Cerebellar nuclear complex (tissue), 1 donor: ENCODE measurements around the gene GPR39.
"Not testable (repeated sequence)": the region's sequence is repeated elsewhere in the genome, so short reads cannot be mapped to it uniquely, and the experiment has no call there.

Experiments used
- DNase-seq, 2 experiments: peaks; one replicate each; lab custom pipeline; 2025; lab: John Stamatoyannopoulos, UW

Gene GPR39

GRCh38 chr2:132496555-132496954, 80.0 kb downstream of the GPR39 start:
- DNase-seq, result no peak

GRCh38 chr2:132497591-132497990, 81.0 kb downstream of the GPR39 start:
- no peak for DNase-seq

GRCh38 chr2:132503701-132504100, 87.1 kb downstream of the GPR39 start:
- DNase-seq, result no peak

GRCh38 chr2:132515010-132515409, 98.4 kb downstream of the GPR39 start:
- DNase-seq, result no peak

GRCh38 chr2:132517386-132517785, 100.8 kb downstream of the GPR39 start:
- no peak for DNase-seq

- no peak for DNase-seq
These were observed 101.7 kb downstream of the GPR39 start for GRCh38 chr2:132518302-132518701.

GRCh38 chr2:132519566-132519965, 103.0 kb downstream of the GPR39 start:
- DNase-seq, result no peak

- DNase-seq, result no peak
These were observed 104.7 kb downstream of the GPR39 start for GRCh38 chr2:132521341-132521740.

- DNase-seq, result no peak
These were observed 106.3 kb downstream of the GPR39 start for GRCh38 chr2:132522901-132523300.

GRCh38 chr2:132537061-132537460, 120.5 kb downstream of the GPR39 start:
- not testable (repeated sequence) for DNase-seq

GRCh38 chr2:132538331-132538855, 121.8 kb downstream of the GPR39 start:
- no peak for DNase-seq

- DNase-seq, result no peak
These were observed 123.6 kb downstream of the GPR39 start for GRCh38 chr2:132540166-132540565.

- DNase-seq, result no peak
These were observed 126.5 kb downstream of the GPR39 start for GRCh38 chr2:132542953-132543569.

GRCh38 chr2:132544006-132544630, 127.5 kb downstream of the GPR39 start:
- no peak for DNase-seq

- no peak for DNase-seq
These were observed 130.6 kb downstream of the GPR39 start for GRCh38 chr2:132547090-132547687.

- no peak for DNase-seq
These were observed 133.5 kb downstream of the GPR39 start for GRCh38 chr2:132549935-132550670.

- DNase-seq, result no peak
These were observed 134.3 kb downstream of the GPR39 start for GRCh38 chr2:132550946-132551345.

GRCh38 chr2:132557694-132558093, 141.1 kb downstream of the GPR39 start:
- no peak for DNase-seq

GRCh38 chr2:132559326-132559725, 142.7 kb downstream of the GPR39 start:
- DNase-seq, result no peak

- no peak for DNase-seq
These were observed 143.3 kb downstream of the GPR39 start for GRCh38 chr2:132559921-132560320.

- DNase-seq, result no peak
These were observed 144.0 kb downstream of the GPR39 start for GRCh38 chr2:132560562-132560961.

GRCh38 chr2:132562245-132562644, 145.6 kb downstream of the GPR39 start:
- no peak for DNase-seq

- no peak for DNase-seq
These were observed 147.5 kb downstream of the GPR39 start for GRCh38 chr2:132564065-132564464.
